Measurements from ENCODE around the gene BCAS3.

Gene BCAS3

DNA sequence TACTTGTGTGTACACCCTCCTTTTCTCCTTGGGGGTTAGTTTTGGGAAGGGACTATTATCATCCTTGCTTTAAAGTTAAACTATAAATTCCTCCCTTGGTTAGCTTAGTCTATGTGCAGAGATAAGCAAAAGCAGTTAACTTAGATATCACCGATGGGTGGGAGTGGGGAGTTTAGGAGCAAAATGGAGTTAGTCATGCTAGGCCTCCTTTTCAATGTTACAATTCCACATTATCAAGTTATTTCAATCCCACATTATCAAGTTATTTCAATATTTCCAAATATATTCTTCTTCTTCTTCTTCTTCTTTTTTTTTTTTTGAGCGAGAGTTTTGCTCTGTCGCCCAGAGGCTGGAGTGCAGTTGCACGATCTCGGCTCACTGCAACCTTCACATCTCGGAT, 1.7 kb upstream of the BCAS3 start:
- DNase-seq = no peak

DNA sequence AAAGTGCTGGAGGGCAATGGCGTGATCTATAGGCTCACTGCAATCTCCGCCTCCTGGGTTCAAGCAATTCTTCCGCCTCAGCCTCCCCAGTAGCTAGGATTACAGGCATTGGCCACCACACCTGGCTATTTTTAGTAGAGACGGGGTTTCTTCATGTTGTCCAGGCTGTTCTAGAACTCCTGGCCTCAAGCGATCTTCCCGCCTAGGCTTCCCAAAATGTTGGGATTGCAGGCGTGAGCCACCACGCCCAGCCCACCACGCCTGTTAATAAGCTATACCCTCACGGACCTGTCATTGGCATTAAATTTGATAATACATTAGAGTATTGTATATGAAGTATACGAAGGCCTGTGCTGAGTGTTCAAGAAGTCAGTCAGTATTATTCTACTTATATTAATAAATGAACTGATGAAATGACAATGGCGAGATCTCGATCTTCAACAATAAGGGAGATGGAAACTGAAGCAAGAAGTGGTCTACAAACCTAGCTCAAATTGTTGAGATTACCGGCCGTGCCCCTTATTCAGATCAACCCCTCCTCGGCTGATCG, 818 bp upstream of the BCAS3 start:
- no peak for DNase-seq

DNA sequence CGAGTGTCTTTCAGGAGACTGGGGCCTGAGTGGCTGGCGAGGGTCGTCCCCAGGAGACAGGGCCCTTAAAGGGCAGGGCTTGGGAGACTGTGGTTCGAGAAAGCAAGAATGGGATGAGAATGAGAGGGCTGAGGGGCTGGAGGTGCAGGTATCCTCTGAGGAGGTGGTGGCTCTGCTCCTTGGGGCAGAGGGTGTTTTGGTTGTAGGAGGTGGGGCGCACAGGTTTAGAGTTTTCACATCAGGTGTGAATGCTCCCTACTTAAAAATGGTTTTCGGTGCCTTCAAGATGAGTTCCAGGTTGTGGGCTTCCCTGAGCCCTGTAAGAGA, 430 bp downstream of the BCAS3 start:
- DNase-seq = no peak

DNA sequence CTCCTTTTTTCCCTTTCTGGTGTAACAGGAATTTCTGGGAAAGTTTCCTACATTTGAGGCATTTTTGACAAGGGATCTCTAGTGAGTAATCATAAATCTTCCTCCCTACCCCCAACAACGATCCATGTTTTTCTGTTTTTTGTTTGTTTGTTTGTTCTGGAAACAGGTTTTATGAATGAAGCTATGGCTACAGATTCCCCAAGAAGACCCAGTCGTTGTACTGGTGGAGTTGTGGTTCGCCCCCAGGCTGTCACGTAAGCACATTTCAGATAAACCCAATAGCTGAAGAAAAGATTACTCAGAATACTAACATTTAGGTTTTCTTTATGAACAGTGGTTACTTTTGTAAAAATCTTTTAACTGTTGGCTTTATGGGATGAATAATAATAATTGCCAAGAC, 1.6 kb downstream of the BCAS3 start:
- DNase-seq = no peak

DNA sequence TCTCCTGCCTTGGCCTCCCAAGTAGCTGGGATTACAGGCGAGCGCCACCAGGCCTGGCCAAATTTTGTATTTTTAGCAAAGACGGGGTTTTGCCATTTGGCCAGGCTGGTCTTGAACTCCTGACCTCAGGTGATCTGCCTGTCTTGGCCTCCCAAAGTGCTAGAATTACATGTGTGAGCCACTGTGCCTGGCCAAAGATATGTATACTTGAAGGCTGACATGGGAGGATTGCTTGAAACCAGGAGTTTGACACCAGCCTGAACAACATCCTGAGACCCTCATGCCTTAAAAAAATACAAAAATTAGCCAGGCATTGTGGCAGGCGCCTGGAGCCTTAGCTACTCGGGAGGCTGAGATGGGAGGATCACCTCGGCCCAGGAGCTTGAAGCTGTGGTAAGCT, 3.1 kb downstream of the BCAS3 start:
- no peak for DNase-seq

DNA sequence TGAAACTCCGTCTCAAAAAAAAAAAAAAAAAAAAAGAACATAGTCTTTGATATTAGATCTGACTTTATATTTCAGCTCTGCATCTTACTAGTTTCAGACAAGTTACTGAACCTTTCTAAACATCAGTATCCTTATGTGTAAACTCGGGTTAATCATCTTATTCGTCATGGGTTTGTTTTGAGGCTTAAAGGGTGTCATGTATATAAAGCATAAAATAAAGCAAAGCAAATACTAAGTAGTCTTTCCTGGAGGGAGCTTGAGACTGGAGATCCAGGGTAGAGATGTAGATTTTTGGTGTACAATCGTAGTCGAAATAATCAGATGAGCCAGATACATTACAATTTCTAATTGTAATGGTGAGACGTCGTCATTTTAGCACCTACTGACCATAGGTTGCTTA, 7.8 kb downstream of the BCAS3 start:
- no peak for DNase-seq

DNA sequence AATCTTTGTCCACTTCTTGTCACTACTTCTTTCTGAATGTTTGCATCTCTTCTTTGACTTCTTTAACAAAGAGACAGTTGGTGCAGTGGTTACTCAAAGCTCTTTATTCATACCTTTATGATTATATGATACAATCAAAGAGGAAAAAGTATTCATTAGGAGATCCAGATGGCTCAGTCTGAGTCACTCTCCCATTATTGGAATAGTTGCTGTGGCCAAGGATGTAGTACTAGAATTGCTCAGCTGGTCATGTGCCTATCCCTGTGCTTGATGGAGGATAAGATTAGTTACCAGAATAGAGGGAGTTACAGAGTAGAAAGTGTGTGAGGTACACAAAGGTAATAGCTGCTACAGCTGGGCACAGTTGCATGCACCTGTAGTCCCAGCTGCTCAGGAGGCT, 18.3 kb downstream of the BCAS3 start:
- no peak for DNase-seq

DNA sequence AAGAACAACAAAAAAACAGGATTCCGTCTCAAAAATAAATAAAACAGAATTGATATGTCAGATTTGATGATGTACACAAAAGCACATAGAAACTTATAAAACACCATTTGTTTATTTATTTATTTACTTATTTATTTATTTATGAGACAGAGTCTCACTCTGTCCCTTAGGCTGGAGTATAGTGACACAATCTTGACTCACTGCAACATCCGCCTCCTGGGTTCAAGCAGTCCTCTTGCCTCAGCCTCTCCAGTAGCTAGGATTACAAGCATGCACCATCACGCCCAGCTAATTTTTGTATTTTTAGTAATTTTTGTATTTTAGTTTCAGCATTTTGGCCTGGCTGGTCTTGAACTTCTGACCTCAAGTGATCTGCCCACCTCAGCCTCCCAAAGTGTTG, 21.4 kb downstream of the BCAS3 start:
- DNase-seq = no peak

DNA sequence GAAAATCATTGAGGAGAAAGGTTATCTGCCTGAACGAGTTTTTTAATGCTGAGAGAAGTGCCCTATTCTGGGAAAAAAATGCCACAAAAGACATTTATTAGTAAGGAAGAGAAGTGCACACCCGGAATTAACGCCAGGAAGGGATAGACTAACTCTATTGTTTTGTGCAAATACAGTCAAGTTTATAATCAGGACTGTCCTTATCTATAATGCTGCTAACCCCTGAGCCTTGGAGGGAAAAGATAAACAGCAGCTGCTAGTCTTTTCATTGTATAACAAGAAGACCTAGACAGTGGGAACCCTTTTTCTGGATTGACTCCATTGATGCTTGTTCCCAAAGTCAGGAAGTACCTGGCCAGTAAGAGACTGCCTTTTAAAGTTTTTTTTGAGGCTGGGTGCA, 26.5 kb downstream of the BCAS3 start:
- DNase-seq = no peak

DNA sequence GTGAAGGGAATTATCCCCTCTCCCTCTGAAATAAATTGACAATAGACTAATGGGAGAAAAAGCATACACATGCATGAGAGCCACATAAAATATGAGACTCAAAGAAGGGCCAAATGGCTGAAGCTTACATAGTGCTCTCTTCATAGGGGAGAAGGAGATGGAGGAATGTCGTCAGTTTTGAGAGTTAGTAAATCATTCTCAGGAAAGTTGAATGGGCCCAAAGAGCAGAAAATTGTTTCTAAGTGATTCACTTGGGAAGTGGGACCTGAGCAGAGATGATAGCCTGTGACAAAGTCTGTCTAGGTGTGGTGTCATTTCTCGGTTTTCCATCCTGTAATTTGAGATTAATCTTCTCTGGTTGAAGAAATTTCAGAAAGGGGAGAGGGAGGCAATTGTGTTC, 35.0 kb downstream of the BCAS3 start:
- no peak for DNase-seq

DNA sequence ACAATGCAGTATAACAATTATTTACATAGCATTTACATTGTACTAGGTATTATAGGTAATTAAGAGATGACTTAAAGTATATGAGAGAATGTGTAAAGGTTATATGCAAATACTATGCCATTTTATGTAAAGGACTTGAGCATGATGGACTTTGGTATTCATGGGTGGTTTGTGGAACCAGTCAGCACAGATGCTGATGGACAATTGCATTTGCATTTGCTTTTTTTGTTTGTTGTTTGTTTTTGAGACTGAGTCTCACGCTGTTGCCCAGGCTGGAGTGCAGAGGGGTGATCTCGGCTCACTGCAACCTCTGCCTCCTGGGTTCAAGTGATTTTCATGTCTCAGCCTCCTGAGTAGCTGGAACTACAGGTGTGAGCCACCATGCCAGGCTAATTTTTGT, 36.0 kb downstream of the BCAS3 start:
- DNase-seq = no peak

DNA sequence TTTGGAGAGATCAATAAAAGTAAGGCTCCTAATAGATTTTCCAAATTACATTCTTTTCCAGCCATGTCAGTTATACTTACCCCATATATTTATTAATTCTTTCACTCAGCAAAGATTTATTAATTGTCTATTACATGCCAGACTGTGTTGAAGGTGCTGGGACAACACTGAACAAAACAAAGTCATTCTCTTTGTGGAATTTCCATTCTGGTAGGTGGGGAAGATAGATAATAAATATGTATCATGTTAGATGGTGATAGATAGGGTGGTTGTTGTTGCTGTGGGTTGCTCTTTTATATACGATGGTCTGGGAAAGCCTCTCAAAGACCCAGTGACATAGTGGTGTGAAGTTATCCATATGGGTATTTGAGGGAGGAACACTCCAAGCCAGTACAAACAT, 39.1 kb downstream of the BCAS3 start:
- no peak for DNase-seq

DNA sequence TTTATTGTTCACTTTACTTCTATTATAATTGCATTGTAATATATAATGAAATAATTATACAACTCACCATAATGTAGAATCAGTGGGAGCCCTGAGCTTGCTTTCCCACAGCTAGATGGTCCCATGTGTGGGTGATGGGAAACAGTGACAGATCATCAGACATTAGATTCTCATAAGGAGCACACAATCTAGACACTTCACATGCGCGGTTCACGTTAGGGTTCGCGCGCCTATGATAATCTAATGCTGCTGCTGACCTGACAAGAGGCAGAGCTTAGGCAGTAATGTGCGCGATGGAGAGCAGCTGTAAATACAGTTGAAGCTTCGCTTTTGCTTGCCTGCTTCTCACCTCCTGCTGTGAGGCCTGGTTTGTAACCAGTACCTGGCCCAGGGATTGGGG, 40.2 kb downstream of the BCAS3 start:
- no peak for DNase-seq

DNA sequence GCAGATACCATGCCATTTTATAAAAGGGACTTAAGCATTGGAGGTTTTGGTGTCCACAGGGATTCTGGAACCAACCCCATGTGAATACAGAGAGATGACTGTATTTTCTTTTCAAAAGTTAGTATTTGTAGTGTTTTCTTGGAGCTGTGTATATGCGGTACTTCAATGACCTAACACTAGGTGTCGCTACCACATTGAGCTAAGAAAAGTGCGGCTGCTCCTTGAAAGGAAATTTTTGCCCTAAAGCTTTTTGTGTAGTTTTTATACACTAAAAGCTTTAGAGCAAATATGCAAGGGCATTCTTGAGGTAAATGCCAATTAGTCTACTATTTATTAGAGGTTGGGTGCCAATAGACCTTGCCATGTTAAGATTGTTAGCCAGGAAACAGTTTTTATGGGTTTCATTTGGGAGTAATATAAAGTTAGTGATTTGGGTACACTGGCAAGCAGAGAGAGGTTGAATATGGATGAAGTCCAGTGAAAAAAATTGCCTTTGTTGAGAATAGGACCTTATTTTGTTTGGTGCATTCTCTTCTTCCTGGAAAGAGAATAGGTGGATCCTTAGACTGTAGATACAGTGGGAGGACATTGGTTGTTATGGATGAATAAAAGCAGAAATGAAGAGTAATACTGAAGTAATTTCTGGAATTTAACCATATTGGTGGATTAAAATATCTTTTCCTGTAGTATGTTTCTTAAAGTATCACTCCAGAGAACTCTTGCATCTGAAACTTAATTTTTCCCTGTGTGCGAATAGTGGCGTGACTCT, 43.3 kb downstream of the BCAS3 start:
- DNase-seq = no peak

DNA sequence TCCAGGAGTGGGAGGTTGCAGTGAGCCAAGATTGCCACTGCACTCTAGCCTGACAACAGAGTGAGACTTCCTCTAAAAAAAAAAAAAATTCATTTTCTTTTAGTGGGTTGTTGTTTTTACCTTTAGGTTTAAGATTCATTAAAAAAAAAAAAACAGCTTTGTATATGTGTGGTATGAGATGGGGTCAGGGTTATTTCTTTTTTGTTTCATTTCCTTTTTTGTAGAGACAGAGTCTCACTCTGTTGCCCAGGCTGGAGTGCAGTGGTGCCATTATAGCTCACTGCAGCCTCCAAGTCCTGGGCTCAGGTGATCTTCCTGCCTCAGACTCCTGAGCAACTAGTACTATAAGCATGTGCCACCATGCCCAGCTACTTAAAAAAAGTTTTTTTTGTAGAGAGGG, 47.0 kb downstream of the BCAS3 start:
- no peak for DNase-seq

DNA sequence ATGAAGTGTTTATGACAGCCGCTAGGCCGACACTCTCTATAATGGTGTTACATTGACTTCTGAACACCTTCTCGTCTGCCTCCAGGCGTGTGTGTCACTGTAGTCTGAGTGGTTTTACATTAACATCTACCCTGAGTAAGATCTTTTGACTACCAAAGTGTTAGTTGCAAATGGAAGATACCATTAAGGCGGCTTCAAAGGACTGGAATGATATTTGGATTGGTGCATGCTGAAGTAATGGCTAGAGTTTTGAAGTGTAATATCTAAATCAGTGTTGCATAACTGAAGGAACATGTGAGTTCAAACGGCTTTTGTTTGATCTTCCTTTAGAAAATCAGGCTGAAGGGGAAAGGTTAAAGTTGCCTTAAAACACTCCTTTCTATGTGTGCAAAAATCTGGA, 52.2 kb downstream of the BCAS3 start:
- no peak for DNase-seq

DNA sequence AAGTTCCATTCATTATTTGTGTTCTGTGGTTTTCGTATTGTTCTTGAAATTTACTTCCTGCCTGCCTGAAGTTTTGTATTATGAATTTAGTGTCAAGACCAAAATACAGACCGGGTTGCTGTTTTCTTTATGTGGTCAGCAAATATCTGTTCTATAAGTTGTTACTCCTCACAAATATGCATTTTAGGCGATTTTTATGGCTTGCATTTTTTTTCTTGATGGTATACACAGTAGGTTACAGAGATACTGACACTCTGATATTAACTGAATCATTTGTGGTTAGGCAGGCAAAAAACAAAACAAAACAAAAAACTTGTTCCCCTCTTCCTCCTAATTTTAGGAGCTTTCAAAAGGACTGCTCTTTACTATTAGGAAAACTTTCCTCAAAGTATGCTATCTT, 52.6 kb downstream of the BCAS3 start:
- no peak for DNase-seq

DNA sequence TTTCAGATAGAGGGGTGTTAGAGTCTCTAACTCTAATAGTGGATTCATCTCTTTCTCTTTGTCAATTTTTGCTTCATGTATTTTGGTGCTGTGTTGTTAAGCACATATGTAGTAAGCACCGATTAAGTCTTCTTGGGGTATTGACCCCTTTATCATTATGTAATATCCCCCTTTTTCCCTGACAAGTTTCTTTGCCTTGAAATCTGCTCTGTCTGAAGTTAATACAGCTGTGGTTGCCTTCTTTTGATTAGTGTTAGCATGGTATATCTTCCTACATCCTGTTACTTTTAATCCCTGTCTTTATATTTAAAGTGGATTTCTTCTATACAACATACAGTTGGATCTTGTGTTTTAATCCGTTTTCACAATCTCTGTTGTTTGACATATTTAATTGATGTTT, 60.6 kb downstream of the BCAS3 start:
- no peak for DNase-seq

DNA sequence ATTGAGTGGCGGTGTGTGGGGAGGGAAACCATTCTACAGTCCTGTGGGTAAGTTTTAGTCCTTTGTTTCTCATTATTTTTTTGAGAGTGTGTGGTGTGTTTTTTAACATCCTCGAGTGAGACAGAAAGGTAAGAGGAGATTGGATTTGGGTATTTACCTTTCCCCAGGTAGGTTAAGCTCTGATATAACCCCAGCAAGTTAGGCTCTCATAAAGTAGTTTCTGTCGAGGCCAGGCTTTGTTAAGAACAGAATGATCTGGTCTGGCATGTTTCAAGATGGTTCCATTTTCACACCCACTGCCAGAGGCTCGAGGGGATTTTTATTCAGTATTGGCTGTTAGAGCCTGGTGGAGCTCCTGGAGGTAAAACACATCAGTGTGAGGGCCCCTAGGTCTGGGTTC, 62.9 kb downstream of the BCAS3 start:
- no peak for DNase-seq

DNA sequence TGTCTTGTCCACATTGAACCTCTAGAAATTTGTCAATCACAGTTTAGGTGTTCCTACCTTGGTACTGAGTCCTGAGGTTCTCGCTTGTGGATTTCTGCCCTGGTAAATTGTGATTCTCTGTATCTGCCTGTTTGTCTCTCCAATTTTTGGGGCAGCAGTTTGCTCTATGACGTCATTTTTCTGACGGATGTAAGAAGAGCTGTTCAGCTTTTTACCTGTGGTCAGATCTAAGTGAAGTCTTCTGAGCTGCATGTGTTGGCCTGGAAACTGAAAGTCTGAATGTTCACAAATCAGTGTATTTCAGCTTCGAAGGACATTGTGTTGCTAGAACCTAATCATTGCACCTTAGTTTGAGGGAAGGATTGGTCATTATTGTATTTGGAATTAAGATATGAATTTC, 63.4 kb downstream of the BCAS3 start:
- DNase-seq = no peak

DNA sequence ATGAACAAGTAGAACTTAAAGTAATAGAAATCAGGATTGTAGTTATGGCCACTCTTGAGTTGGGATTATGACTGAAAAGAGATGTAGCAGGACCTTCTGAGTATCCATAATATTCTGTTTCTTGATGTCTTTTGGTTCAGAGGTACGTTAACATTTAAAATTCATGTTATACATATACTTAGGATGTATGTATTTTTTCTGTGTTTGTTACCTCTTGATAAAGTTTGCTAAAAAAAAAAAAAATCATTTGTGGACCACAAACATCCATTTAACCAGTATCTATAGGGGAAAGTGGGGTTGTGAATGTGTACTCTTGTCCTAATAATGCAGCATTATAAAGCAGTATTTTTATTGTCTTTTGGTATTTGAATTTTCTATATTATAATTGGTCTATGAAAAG, 65.6 kb downstream of the BCAS3 start:
- no peak for DNase-seq

DNA sequence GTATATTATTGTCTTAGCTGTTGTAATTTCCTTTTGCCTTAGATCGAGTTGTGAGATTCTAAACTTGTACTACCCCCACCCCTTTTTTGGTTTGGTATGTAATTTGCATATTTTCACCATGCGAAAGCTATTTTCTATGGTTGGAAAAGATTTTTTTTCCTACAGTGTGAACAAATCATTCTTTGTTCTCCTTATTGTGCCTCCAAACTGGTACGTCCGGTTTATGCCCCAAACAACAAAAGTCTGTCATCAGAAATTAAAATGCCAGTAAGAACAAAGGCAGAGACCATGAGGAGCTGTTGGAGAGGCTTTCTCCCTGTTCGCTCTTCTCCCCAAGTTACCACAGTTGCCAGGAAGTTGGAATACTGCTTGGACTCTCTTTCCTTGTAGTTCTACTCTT, 66.1 kb downstream of the BCAS3 start:
- no peak for DNase-seq

DNA sequence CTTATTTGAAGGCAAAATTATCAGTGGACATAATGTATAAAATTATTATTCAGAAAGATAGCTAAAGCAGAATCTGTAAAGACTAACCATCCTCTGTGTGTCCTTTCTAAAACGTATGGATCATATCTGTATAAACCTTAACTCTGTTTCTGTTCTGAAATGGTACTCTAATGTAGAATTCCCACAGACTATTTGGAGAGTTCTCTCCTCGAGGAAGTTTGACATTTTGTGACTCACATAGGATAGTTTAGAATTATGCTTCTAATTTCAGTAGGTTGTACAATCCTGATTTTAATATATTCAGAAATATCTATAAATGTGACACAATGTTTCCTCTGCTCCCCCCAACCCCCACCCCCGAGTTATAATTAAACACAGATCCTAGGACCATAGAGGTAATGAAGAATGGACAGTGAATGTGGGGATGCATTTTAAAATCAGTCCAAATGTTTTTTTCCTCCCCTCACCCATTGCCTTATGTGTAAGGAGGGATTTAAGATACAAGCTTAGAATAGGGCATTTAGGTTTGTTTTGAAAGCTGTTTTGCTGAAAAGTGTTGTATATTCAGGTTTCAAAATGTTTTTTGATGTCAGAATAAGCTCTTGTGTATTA, 66.8 kb downstream of the BCAS3 start:
- DNase-seq = no peak

DNA sequence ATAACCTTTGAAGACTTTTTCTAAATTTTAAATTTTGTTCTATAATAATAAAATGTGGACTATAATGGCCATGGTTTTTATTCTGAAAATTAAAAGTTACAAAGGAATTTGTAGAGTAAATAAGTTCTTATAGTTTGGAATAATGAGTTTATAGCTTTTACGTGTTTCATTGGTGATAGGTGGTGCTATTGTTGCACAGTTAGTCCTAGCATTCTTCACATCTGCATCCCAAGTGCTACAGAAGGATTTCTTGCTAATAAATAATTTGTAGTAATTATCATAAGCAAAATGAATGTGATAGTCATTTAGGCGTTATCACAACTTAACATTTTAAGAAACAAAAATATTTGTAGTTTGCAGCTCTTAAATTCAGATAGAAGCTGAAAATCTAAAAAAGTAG, 67.9 kb downstream of the BCAS3 start:
- no peak for DNase-seq

Measured in activated CD8-positive, alpha-beta memory T cell treated with anti-CD3 and anti-CD28 coated beads, Interleukin-2, amount 50 U/mL, for 48 hours (primary cell).